ENCODE measurements around the gene SLC10A6. TPM values are rescaled to one million over a fixed set of nuclear protein-coding genes. Genes with fewer than 3 reads are reported as not detected.
A peak's percentile ranks its signal among the peaks of the same experiment; 100 is the strongest.

Gene SLC10A6
- total RNA-seq, 1 experiment from 2014 or later: not detected

GRCh38 chr4:86834901-86835300 is 14.3 kb downstream of the SLC10A6 start:
- no peak for TF ChIP-seq CTCF (IDR thresholded peaks at IDR 0.05; ENCODE audit: unreplicated experiment)
- Mint-ChIP-seq H3K27ac (ENCODE audit: low read depth, unreplicated experiment) (no peak overlapping the region), H3K4me1 (ENCODE audit: insufficient read depth, unreplicated experiment) (peaks cover 22% of the 10 kb centered on the region), H3K9me3 (ENCODE audit: unreplicated experiment) (no peaks in the 10 kb centered on the region), H3K4me3 (ENCODE audit: unreplicated experiment) (no peak overlapping the region), H3K27me3 (ENCODE audit: insufficient read depth, unreplicated experiment) (no peaks in the 10 kb centered on the region), H3K36me3 (ENCODE audit: insufficient read depth, unreplicated experiment) (peaks cover 10% of the 10 kb centered on the region)
- BruUV-seq (replicated peaks): no TSS peak
- POLR2A ChIA-PET: no interaction called here
- intact Hi-C loops (cut with micrococcal nuclease): no loop called here
- CTCF ChIA-PET: interaction anchor here (0.6 kb wide), 1 partner anchor 8 kb away, joined by 3 read pairs; no protein-coding TSS in a partner anchor
- peak; percentile 27 for DNase-seq (ENCODE audit: unreplicated experiment)

GRCh38 chr4:86833615-86834014 is 15.6 kb downstream of the SLC10A6 start:
- no peak for TF ChIP-seq CTCF (IDR thresholded peaks at IDR 0.05; ENCODE audit: unreplicated experiment)
- no peak for DNase-seq (ENCODE audit: unreplicated experiment)
- intact Hi-C loops (cut with micrococcal nuclease): no loop called here
- CTCF ChIA-PET: interaction anchor here (0.6 to 1.2 kb wide), 3 partner anchors 14 to 1036 kb away, joined by 3 to 6 read pairs (median 4); no protein-coding TSS in a partner anchor
- BruUV-seq (replicated peaks): no TSS peak
- H3K27ac Mint-ChIP-seq (ENCODE audit: low read depth, unreplicated experiment): no peak overlapping the region
- H3K9me3 Mint-ChIP-seq (ENCODE audit: unreplicated experiment): no peaks in the 10 kb centered on the region
- H3K27me3 Mint-ChIP-seq (ENCODE audit: insufficient read depth, unreplicated experiment): no peaks in the 10 kb centered on the region
- POLR2A ChIA-PET: interaction anchor here (1.0 to 4.6 kb wide), 3 partner anchors 12 to 58 kb away, joined by 3 to 41 read pairs (median 3); partner anchors contain the start of genes C4orf36 and SLC10A6
- peaks cover 22% of the 10 kb centered on the region for H3K4me1 Mint-ChIP-seq (ENCODE audit: insufficient read depth, unreplicated experiment)
- H3K36me3 Mint-ChIP-seq (ENCODE audit: insufficient read depth, unreplicated experiment): peaks cover 10% of the 10 kb centered on the region
- no peak overlapping the region for H3K4me3 Mint-ChIP-seq (ENCODE audit: unreplicated experiment)

GRCh38 chr4:86831262-86832130 is 17.7 kb downstream of the SLC10A6 start:
- peak; percentile 97 for DNase-seq (ENCODE audit: unreplicated experiment)
- TF ChIP-seq CTCF (IDR thresholded peaks at IDR 0.05; ENCODE audit: unreplicated experiment): no peak
- POLR2A ChIA-PET: interaction anchor here (0.5 to 4.6 kb wide), 39 partner anchors 9 to 382 kb away, joined by 3 to 41 read pairs (median 4); partner anchors contain the start of genes C4orf36 and PTPN13
- no peaks in the 10 kb centered on the region for H3K27me3 Mint-ChIP-seq (ENCODE audit: insufficient read depth, unreplicated experiment)
- CTCF ChIA-PET: interaction anchor here (0.6 to 1.9 kb wide), 11 partner anchors 9 to 351 kb away, joined by 3 to 9 read pairs (median 4); no protein-coding TSS in a partner anchor
- H3K4me1 Mint-ChIP-seq (ENCODE audit: insufficient read depth, unreplicated experiment): peaks cover 18% of the 10 kb centered on the region
- intact Hi-C loops (cut with micrococcal nuclease): loop anchor here (1.0 kb wide), 1 partner anchor 60 kb away; no protein-coding TSS in a partner anchor
- H3K4me3 Mint-ChIP-seq (ENCODE audit: unreplicated experiment): peak overlapping the region; percentile 45
- H3K27ac Mint-ChIP-seq (ENCODE audit: low read depth, unreplicated experiment): peak overlapping the region; percentile 98
- peaks cover 10% of the 10 kb centered on the region for H3K36me3 Mint-ChIP-seq (ENCODE audit: insufficient read depth, unreplicated experiment)
- TSS peak; percentile 67 for BruUV-seq (replicated peaks)
- H3K9me3 Mint-ChIP-seq (ENCODE audit: unreplicated experiment): no peaks in the 10 kb centered on the region

GRCh38 chr4:86825511-86825910 is 23.7 kb downstream of the SLC10A6 start:
- Mint-ChIP-seq H3K27me3 (ENCODE audit: insufficient read depth, unreplicated experiment) (no peaks in the 10 kb centered on the region), H3K27ac (ENCODE audit: low read depth, unreplicated experiment) (no peak overlapping the region), H3K4me3 (ENCODE audit: unreplicated experiment) (no peak overlapping the region), H3K36me3 (ENCODE audit: insufficient read depth, unreplicated experiment) (no peaks in the 10 kb centered on the region), H3K4me1 (ENCODE audit: insufficient read depth, unreplicated experiment) (no peaks in the 10 kb centered on the region), H3K9me3 (ENCODE audit: unreplicated experiment) (no peaks in the 10 kb centered on the region)
- no TSS peak for BruUV-seq (replicated peaks)
- TF ChIP-seq CTCF (IDR thresholded peaks at IDR 0.05; ENCODE audit: unreplicated experiment): no peak
- POLR2A ChIA-PET: no interaction called here
- no peak for DNase-seq (ENCODE audit: unreplicated experiment)
- CTCF ChIA-PET: interaction anchor here (1.0 to 1.3 kb wide), 2 partner anchors 9 to 17 kb away, joined by 3 read pairs; no protein-coding TSS in a partner anchor
- intact Hi-C loops (cut with micrococcal nuclease): no loop called here
